K562 (cell line): ENCODE measurements around the gene DAPK3. TPM values are rescaled to one million over a fixed set of nuclear protein-coding genes. Genes with fewer than 3 reads are reported as not detected.

Experiments used
- FIP1L1 ChIP-seq: fragments of 200-400 bp; formaldehyde crosslinking; IDR thresholded peaks from 2 replicates; pipeline ENCODE4 v1.6.1; 2018; ENCODE audit warnings: mild to moderate bottlenecking, low read depth, low read length; ENCODE audit not compliant: poor library complexity, severe bottlenecking
- HCFC1 ChIP-seq: IDR thresholded peaks from 2 replicates; pipeline ENCODE4 v1.6.1; 2012; ENCODE audit warnings: low read depth, low read length, improper control_type of control experiment
- IRF9 ChIP-seq: fragments of 450-650 bp; IDR thresholded peaks from 2 replicates; pipeline ENCODE4 v1.6.1; 2016; ENCODE audit warnings: missing biosample characterization, missing genetic modification characterization
- MNT ChIP-seq, 2 experiments: fragments of 450-650 bp; conservative IDR thresholded peaks; 2 replicates each; pipeline ENCODE4 v1.6.1; 2017; ENCODE audit warnings: mild to moderate bottlenecking in 2 of 2, moderate library complexity in 2 of 2
- NCOA6 ChIP-seq: fragments of 450-650 bp; IDR thresholded peaks from 2 replicates; pipeline ENCODE4 v1.6.1; 2017; ENCODE audit warnings: mild to moderate bottlenecking
- NCOR1 ChIP-seq: fragments of 450-650 bp; IDR thresholded peaks from 2 replicates; pipeline ENCODE4 v1.6.1; 2016; ENCODE audit warnings: mild to moderate bottlenecking, moderate library complexity
- NR2C2 ChIP-seq, 2 experiments: fragments of 200-800 bp in 1 of 2; sonication (Bioruptor generic) in 1 of 2; sonication (generic) in 1 of 2; formaldehyde crosslinking in 1 of 2; IDR thresholded peaks; 2 replicates each; pipeline versions ENCODE4 v1.6.1 to v1.8.0; 2016 to 2022; ENCODE audit warnings: mild to moderate bottlenecking in 1 of 2, missing compliant biosample characterization in 1 of 2, missing genetic modification characterization in 1 of 2, missing genetic modification reagents in 1 of 2
- PTBP1 ChIP-seq: fragments of 200-400 bp; formaldehyde crosslinking; IDR thresholded peaks from 2 replicates; pipeline ENCODE4 v1.6.1; 2017; ENCODE audit warnings: low read depth, low read length
- RERE ChIP-seq: sonication (generic); formaldehyde crosslinking; IDR thresholded peaks from 2 replicates; pipeline ENCODE4 v1.8.0; 2023; ENCODE audit warnings: missing genetic modification reagents, mild to moderate bottlenecking, borderline replicate concordance
- RUNX1 ChIP-seq: sonication (generic); IDR thresholded peaks from 2 replicates; pipeline ENCODE4 v1.6.1; 2016; ENCODE audit warnings: antibody characterized with exemption, low read depth
- SIN3A ChIP-seq, 2 experiments: fragments of 150-350 bp in 1 of 2; IDR thresholded peaks; 2 replicates each; pipeline ENCODE4 v1.6.1; 2011 to 2016; ENCODE audit warnings: borderline replicate concordance in 2 of 2, low read depth in 2 of 2, low read length in 2 of 2, mild to moderate bottlenecking in 2 of 2, moderate library complexity in 2 of 2; ENCODE audit not compliant: control insufficient read depth in 1 of 2
- SIRT6 ChIP-seq: IDR thresholded peaks from one replicate; pipeline ENCODE4 v1.6.1; 2012; ENCODE audit warnings: low read depth, mild to moderate bottlenecking, control low read depth, inconsistent platforms, low read length, moderate library complexity
- TFAP4 ChIP-seq: sonication (generic); formaldehyde crosslinking; IDR thresholded peaks from 2 replicates; pipeline ENCODE4 v1.8.0; 2022; ENCODE audit warnings: missing genetic modification reagents, mild to moderate bottlenecking, moderate library complexity, borderline replicate concordance
- ZNF197 ChIP-seq: fragments of 200-800 bp; sonication (Bioruptor generic); IDR thresholded peaks from 2 replicates; pipeline ENCODE4 v1.6.1; 2016; ENCODE audit warnings: low read depth, missing genetic modification characterization, missing compliant biosample characterization
- ZNF274 ChIP-seq: IDR thresholded peaks from 2 replicates; pipeline ENCODE4 v1.6.1; 2011; ENCODE audit warnings: low read depth, mild to moderate bottlenecking, low read length, moderate library complexity, borderline replicate concordance
- ZNF431 ChIP-seq: sonication (generic); formaldehyde crosslinking; IDR thresholded peaks from 2 replicates; pipeline ENCODE4 v1.8.0; 2022; ENCODE audit warnings: mild to moderate bottlenecking, missing genetic modification reagents
- polyA plus RNA-seq, 8 experiments: library from polyadenylated mRNA; depleted of rRNA in 4 of 8; stranded (reverse) in 5 of 8; unstranded in 3 of 8; fragments of >200 nt; fragmentation: Nextera tagmentation in 2 of 8; fragmentation: Illumina TruSeq in 1 of 8; extraction: Ambion mirVana in 2 of 8; extraction: Trizol in 1 of 8; gene quantifications; 2 replicates each; pipeline versions ENCODE4 v1.2.1 to v1.2.3, GENCODE V29; 2011 to 2014; ENCODE audit warnings: inconsistent platforms in 1 of 8, missing spikeins in 1 of 8
- total RNA-seq, 7 experiments: library from RNA; depleted of rRNA in 6 of 7; stranded (reverse); fragments of >200 nt in 6 of 7; fragmentation: Illumina TruSeq in 2 of 7; extraction: Trizol in 2 of 7; gene quantifications; 2 replicates each; pipeline versions ENCODE4 v1.2.1 to v1.2.3, GENCODE V29; 2011 to 2021; ENCODE audit warnings: low replicate concordance in 1 of 7

DAPK3 gene
- total and polyA plus RNA-seq, 9 of the 15 experiments (the other 6 are each of a cell fraction or from before 2014, with no cell fraction given) = 0.14 to 63.4 (median 25.0) TPM

- TF ChIP-seq RERE (CRISPR knock-in tag) = peak; percentile 98; the same call in 1 of the 2 replicates
- no peak for TF ChIP-seq IRF9 (tag)
- TF ChIP-seq ZNF431 = peak; percentile 68; the same call in 1 of the 2 replicates
- TF ChIP-seq RUNX1 = no peak
- no peak for TF ChIP-seq SIRT6
- peak; percentile 75; the same call in 1 of the 2 replicates for TF ChIP-seq TFAP4
- TF ChIP-seq ZNF274 = peak; percentile 41; the same call in 1 of the 2 replicates
- TF ChIP-seq MNT (conservative IDR thresholded peaks at IDR 0.05) = peak; percentile 65 to 82
- no peak for TF ChIP-seq PTBP1
- peak; percentile 74; the same call in 1 of the 2 replicates for TF ChIP-seq ZNF197 (CRISPR knock-in tag)
- peak; percentile 34 to 57; a peak in 2 of 4 replicates for TF ChIP-seq SIN3A (IDR thresholded peaks at IDR 0.05; ENCODE audit: borderline replicate concordance in 2 of 2, control insufficient read depth in 1 of 2, low read depth in 2 of 2, low read length in 2 of 2)
- TF ChIP-seq NR2C2 (CRISPR knock-in tag; IDR thresholded peaks at IDR 0.05) = no peak; the same call in 1 of the 2 replicates
- TF ChIP-seq NR2C2 (tag; IDR thresholded peaks at IDR 0.05) = peak; percentile 11; the same call in 1 of the 2 replicates
- TF ChIP-seq NCOA6 = no peak
- TF ChIP-seq FIP1L1 = peak; percentile 99
- peak; percentile 64 for TF ChIP-seq NCOR1
- peak; percentile 48 for TF ChIP-seq HCFC1
These were observed 14.2 kb upstream of the DAPK3 start, which contains the start of gene EEF2 (continued) for GRCh38 chr19:3984908-3985642.
